ENCODE measurements around the gene ANK3.

DNA sequence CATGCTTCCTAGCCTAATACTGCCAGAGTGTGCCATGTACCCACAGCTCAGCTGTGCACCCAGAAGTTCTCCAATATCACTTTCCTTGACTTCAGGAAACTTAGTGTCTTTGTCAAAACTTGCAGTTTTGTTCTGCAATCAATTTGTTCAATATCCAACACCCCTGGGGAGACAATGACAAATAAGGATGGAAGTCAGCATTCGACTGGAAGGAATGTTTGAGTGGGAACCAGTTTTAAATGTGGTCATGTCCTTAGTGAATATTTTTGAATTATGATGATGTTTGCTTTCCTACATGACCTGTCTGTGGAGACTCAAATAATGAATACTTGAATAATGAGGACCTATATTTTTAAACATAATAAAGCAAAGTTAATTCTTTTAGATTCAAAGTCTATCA lies 112.0 kb downstream of the ANK3 start:
- TF ChIP-seq, protein P1, sequence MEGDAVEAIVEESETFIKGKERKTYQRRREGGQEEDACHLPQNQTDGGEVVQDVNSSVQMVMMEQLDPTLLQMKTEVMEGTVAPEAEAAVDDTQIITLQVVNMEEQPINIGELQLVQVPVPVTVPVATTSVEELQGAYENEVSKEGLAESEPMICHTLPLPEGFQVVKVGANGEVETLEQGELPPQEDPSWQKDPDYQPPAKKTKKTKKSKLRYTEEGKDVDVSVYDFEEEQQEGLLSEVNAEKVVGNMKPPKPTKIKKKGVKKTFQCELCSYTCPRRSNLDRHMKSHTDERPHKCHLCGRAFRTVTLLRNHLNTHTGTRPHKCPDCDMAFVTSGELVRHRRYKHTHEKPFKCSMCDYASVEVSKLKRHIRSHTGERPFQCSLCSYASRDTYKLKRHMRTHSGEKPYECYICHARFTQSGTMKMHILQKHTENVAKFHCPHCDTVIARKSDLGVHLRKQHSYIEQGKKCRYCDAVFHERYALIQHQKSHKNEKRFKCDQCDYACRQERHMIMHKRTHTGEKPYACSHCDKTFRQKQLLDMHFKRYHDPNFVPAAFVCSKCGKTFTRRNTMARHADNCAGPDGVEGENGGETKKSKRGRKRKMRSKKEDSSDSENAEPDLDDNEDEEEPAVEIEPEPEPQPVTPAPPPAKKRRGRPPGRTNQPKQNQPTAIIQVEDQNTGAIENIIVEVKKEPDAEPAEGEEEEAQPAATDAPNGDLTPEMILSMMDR (IDR thresholded peaks at IDR 0.05) = no peak
- TF ChIP-seq POLR2A (IDR thresholded peaks at IDR 0.05) (no peak), POLR2AphosphoS5 (IDR thresholded peaks at IDR 0.05) (no peak)

Measured in breast epithelium (tissue), 3 donors.